SU-DHL-6 (cell line): ENCODE measurements around the gene FBXL20.

ENCODE experiments used
- H2AFZ ChIP-seq: fragments of 200-600 bp; sonication (generic); 2 replicates; pipeline ENCODE4 v1.6.1; 2014; ENCODE audit warnings: low read depth, mild to moderate bottlenecking, moderate library complexity, mixed read lengths, antibody characterized with exemption, low read length; ENCODE audit not compliant: severe bottlenecking
- H3F3A ChIP-seq: fragments of 200-600 bp; shearing (Covaris generic); 2 replicates; pipeline ENCODE4 v1.6.0; 2016; ENCODE audit warnings: antibody characterized with exemption, mild to moderate bottlenecking; ENCODE audit not compliant: insufficient read depth
- H3K27ac ChIP-seq: fragments of 200-600 bp; sonication (generic); 2 replicates; pipeline ENCODE4 v1.5.1; 2016; ENCODE audit warnings: low read depth, mild to moderate bottlenecking, low read length, moderate library complexity, mixed read lengths
- H3K27me3 ChIP-seq: fragments of 200-600 bp; sonication (generic), shearing (Covaris generic); 2 replicates; pipeline ENCODE4 v1.6.0; 2014; ENCODE audit warnings: mild to moderate bottlenecking, low read length
- H3K36me3 ChIP-seq: fragments of 200-600 bp; sonication (generic); 2 replicates; pipeline ENCODE4 v1.6.1; 2014; ENCODE audit warnings: mild to moderate bottlenecking, low read length, mixed read lengths
- H3K4me2 ChIP-seq: fragments of 300-600, 200-600 bp; shearing (Covaris generic), sonication (generic); 2 replicates; pipeline ENCODE4 v1.6.0; 2014; ENCODE audit warnings: low read length, low read depth, mild to moderate bottlenecking; ENCODE audit not compliant: poor library complexity, severe bottlenecking
- H3K4me3 ChIP-seq: fragments of 200-600 bp; sonication (generic); 2 replicates; pipeline ENCODE4 v1.5.1; 2014; ENCODE audit warnings: antibody characterized with exemption, low read length, mild to moderate bottlenecking, mixed read lengths; ENCODE audit not compliant: insufficient read depth, poor library complexity, severe bottlenecking
- H3K79me2 ChIP-seq: fragments of 200-600 bp; sonication (generic); 2 replicates; pipeline ENCODE4 v1.6.1; 2014; ENCODE audit warnings: mild to moderate bottlenecking, low read length, moderate library complexity; ENCODE audit not compliant: insufficient read depth
- H3K9ac ChIP-seq: fragments of 200-600 bp; sonication (generic); 2 replicates; pipeline ENCODE4 v1.7.0; 2014; ENCODE audit warnings: mild to moderate bottlenecking, low read length
- H3K9me2 ChIP-seq: fragments of 200-600 bp; sonication (generic); replicated peaks from 2 replicates; pipeline ENCODE4 v1.6.1; 2014; ENCODE audit warnings: low read length; ENCODE audit not compliant: insufficient read depth
- H3K9me3 ChIP-seq: fragments of 200-600 bp; sonication (generic); 2 replicates; pipeline ENCODE4 v1.6.1; 2014; ENCODE audit warnings: low read length, mixed read lengths; ENCODE audit not compliant: insufficient read depth
- H4K20me1 ChIP-seq: fragments of 200-600 bp; sonication (generic); 2 replicates; pipeline ENCODE4 v1.6.1; 2014; ENCODE audit warnings: low read depth, mild to moderate bottlenecking, antibody characterized with exemption, low read length, moderate library complexity, mixed read lengths
- EZH2phosphoT487 ChIP-seq: fragments of 200-600 bp; sonication (generic), shearing (Covaris generic); conservative IDR thresholded peaks from 2 replicates; pipeline ENCODE4 v1.6.1; 2018; ENCODE audit warnings: mild to moderate bottlenecking, antibody characterized with exemption, low read length, moderate library complexity, mixed read lengths
- TF ChIP-seq, protein P1 (sequence below): fragments of 200-600 bp; sonication (generic); IDR thresholded peaks from one replicate; pipeline ENCODE4 v1.5.1; 2017; ENCODE audit warnings: antibody characterized with exemption, mild to moderate bottlenecking, low read length, moderate library complexity; ENCODE audit not compliant: insufficient read depth, poor library complexity, severe bottlenecking

The FBXL20 gene

DNA sequence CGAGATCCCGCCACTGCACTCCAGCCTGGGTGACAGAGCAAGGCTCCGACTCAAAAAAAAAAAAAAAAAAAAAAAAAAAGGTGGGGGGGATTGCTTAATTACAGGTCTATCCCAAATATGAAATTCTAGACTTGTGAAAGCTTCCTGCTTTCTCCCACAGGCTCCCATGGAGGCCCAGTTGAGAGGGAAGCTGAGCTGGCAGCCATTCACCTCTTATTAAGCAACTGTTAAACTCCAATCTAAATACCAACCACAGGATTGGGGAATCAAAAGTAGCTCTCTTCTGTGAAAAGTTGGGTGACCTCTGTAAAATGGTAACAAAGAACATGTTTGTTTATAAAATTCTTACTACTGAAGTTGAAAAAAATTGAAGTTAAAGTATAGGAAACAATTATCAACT, 129.9 kb downstream of the FBXL20 start:
- Histone ChIP-seq H3K27me3 (no peaks in the 10 kb centered on the region), H4K20me1 (no peaks in the 10 kb centered on the region), H3K9me2 (no peaks in the 10 kb centered on the region), H3F3A (no peaks in the 10 kb centered on the region), H3K9me3 (no peaks in the 10 kb centered on the region), H3K79me2 (no peaks in the 10 kb centered on the region), H3K36me3 (no peaks in the 10 kb centered on the region), H3K27ac (no peak overlapping the region), H3K4me3 (no peak overlapping the region), H3K4me2 (no peak overlapping the region), H2AFZ (no peak overlapping the region), H3K9ac (no peak overlapping the region)
- TF ChIP-seq, protein P1, sequence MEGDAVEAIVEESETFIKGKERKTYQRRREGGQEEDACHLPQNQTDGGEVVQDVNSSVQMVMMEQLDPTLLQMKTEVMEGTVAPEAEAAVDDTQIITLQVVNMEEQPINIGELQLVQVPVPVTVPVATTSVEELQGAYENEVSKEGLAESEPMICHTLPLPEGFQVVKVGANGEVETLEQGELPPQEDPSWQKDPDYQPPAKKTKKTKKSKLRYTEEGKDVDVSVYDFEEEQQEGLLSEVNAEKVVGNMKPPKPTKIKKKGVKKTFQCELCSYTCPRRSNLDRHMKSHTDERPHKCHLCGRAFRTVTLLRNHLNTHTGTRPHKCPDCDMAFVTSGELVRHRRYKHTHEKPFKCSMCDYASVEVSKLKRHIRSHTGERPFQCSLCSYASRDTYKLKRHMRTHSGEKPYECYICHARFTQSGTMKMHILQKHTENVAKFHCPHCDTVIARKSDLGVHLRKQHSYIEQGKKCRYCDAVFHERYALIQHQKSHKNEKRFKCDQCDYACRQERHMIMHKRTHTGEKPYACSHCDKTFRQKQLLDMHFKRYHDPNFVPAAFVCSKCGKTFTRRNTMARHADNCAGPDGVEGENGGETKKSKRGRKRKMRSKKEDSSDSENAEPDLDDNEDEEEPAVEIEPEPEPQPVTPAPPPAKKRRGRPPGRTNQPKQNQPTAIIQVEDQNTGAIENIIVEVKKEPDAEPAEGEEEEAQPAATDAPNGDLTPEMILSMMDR: no peak
- TF ChIP-seq EZH2phosphoT487: no peak

DNA sequence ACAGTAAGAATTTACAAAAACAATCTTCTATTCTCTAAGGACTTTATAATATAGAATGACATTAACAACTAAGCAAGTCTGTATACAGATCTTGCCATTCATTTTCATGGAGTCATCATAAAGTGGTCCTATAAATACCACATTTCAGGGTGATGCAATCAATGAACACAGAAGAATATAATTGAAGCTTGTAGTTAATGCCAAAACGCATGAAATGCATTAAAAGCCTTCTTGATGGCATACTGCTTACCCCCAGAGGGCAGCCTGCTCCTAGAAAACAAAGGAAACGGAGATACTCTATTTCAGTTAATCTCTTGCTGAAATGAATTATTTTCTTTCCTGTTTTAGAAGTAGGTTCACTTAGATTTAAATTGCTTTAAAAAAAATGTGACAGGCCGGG, 130.5 kb downstream of the FBXL20 start:
- H3F3A ChIP-seq: no peaks in the 10 kb centered on the region
- H3K27me3 ChIP-seq: no peaks in the 10 kb centered on the region
- H3K36me3 ChIP-seq: no peaks in the 10 kb centered on the region
- H3K9ac ChIP-seq: no peak overlapping the region
- H3K4me2 ChIP-seq: no peak overlapping the region
- no peak overlapping the region for H2AFZ ChIP-seq
- no peaks in the 10 kb centered on the region for H3K79me2 ChIP-seq
- no peaks in the 10 kb centered on the region for H3K9me3 ChIP-seq
- H3K9me2 ChIP-seq: no peaks in the 10 kb centered on the region
- no peak overlapping the region for H3K27ac ChIP-seq
- no peaks in the 10 kb centered on the region for H4K20me1 ChIP-seq
- no peak overlapping the region for H3K4me3 ChIP-seq
- TF ChIP-seq, protein P1: no peak
- no peak for TF ChIP-seq EZH2phosphoT487

DNA sequence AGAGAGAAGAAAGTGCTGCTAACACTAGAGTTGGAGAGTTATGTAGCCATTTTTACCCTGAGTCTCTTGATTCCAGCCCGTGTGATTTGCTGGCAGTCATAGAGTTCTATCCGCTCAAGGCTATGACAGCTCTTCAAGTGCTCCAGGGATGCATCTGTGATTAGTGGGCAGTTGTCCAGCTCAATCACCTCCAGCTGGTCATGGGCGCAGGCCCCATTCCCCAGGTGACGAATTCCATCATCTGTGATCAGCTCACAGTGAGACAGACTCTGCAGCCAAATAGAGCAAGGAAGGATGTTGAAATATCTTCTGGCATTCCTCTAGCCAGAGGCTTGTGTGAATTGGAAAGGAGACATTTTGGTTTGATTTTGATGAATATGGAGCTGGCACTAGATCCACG, 137.3 kb downstream of the FBXL20 start:
- H3K27me3 ChIP-seq: no peaks in the 10 kb centered on the region
- H2AFZ ChIP-seq: no peak overlapping the region
- H3K9me3 ChIP-seq: no peaks in the 10 kb centered on the region
- no peaks in the 10 kb centered on the region for H3K36me3 ChIP-seq
- no peaks in the 10 kb centered on the region for H3F3A ChIP-seq
- no peaks in the 10 kb centered on the region for H3K9me2 ChIP-seq
- TF ChIP-seq EZH2phosphoT487: no peak
- TF ChIP-seq, protein P1: no peak
- H3K79me2 ChIP-seq: no peaks in the 10 kb centered on the region
- H3K4me2 ChIP-seq: no peak overlapping the region
- H3K9ac ChIP-seq: no peak overlapping the region
- H3K27ac ChIP-seq: no peak overlapping the region
- H4K20me1 ChIP-seq: no peaks in the 10 kb centered on the region
- no peak overlapping the region for H3K4me3 ChIP-seq

DNA sequence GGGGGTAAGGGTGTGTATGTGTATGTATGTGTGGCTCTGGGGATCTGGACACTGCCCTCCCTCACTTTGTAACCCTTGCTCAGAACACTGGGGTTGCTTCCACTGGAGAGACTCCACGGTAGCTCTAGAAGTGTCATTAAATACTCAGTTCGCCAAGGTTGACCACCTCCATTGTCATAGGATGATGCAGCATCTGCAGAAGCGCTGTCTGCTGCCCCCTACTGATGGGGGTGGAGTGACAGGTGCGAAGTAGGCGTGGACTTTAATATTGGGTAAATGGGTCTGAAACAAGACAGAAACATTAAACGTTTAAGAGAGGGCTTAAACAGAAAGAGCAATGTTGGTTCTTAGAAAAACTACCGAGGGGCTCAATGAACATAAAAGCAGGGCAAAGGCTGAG, 140.1 kb downstream of the FBXL20 start:
- H3K36me3 ChIP-seq: no peaks in the 10 kb centered on the region
- H3K9me3 ChIP-seq: no peaks in the 10 kb centered on the region
- no peaks in the 10 kb centered on the region for H3F3A ChIP-seq
- no peaks in the 10 kb centered on the region for H4K20me1 ChIP-seq
- no peak overlapping the region for H3K4me2 ChIP-seq
- H3K27me3 ChIP-seq: no peaks in the 10 kb centered on the region
- no peaks in the 10 kb centered on the region for H3K9me2 ChIP-seq
- H2AFZ ChIP-seq: no peak overlapping the region
- no peaks in the 10 kb centered on the region for H3K79me2 ChIP-seq
- H3K4me3 ChIP-seq: no peak overlapping the region
- TF ChIP-seq EZH2phosphoT487: no peak
- TF ChIP-seq, protein P1: peak; percentile 44
- no peak overlapping the region for H3K27ac ChIP-seq
- H3K9ac ChIP-seq: no peak overlapping the region
